ENCODE results near the gene ASPA.
"Not testable (repeated sequence)": the region's sequence is repeated elsewhere in the genome, so short reads cannot be mapped to it uniquely, and the experiment has no call there.

ASPA gene

DNA sequence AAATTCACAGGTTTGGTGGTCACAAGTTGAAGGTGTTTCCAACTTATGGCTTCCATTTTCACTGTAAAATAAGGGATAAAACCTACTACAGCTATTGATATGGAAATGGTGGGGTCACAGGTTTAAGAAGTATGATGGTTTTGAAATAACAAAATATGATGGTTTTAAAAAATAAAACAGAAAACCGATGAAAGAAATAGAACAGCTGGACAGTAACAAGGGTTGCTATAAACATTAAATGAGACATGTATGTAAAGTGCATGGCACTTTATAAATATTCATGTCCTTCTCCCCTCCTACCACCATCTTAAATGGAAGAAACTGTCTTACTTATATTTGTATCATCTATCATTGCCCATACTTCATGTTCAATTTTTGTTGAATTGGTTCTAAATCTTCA, 31.3 kb downstream of the ASPA start:
- Histone ChIP-seq H3K4me3 (ENCODE audit: low read length in 2 of 2) (no peak overlapping the region), H3K36me3 (ENCODE audit: control insufficient read depth in 2 of 2, insufficient read depth in 2 of 2, low read length in 2 of 2) (no peaks in the 10 kb centered on the region), H3K27me3 (ENCODE audit: control insufficient read depth in 1 of 2, insufficient read depth in 2 of 2, low read length in 2 of 2) (no peaks in the 10 kb centered on the region), H3K9ac (ENCODE audit: low read length in 2 of 2) (no peak overlapping the region), H3K4me1 (ENCODE audit: control insufficient read depth, insufficient read depth, low read length) (peaks cover 1% of the 10 kb centered on the region), H3K27ac (ENCODE audit: low read length) (no peak overlapping the region), H3K9me3 (ENCODE audit: control insufficient read depth in 2 of 2, low read length in 2 of 2) (no peaks in the 10 kb centered on the region)

DNA sequence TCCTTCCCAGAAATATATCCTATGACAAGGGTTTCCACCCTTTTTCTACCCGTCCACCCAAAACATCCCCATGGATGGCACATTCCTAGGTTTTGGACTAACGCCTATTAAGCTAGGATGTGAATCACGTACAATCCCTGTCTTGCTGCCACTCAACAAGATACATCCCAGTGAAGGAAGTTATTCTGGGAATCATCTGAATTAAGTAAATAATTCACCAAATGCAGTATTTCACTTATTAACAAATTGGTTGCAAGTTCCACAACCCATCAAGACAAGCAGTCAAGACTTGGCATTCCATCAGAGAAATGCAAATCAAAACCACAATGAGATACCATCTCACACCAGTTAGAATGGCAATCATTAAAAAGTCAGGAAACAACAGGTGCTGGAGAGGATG, 32.1 kb downstream of the ASPA start:
- Histone ChIP-seq H3K4me3 (ENCODE audit: low read length in 2 of 2) (no peak overlapping the region), H3K27ac (ENCODE audit: low read length) (no peak overlapping the region), H3K9ac (ENCODE audit: low read length in 2 of 2) (no peak overlapping the region), H3K36me3 (ENCODE audit: control insufficient read depth in 2 of 2, insufficient read depth in 2 of 2, low read length in 2 of 2) (no peaks in the 10 kb centered on the region), H3K27me3 (ENCODE audit: control insufficient read depth in 1 of 2, insufficient read depth in 2 of 2, low read length in 2 of 2) (no peaks in the 10 kb centered on the region), H3K9me3 (ENCODE audit: control insufficient read depth in 2 of 2, low read length in 2 of 2) (no peaks in the 10 kb centered on the region), H3K4me1 (ENCODE audit: control insufficient read depth, insufficient read depth, low read length) (peaks cover 9% of the 10 kb centered on the region)

DNA sequence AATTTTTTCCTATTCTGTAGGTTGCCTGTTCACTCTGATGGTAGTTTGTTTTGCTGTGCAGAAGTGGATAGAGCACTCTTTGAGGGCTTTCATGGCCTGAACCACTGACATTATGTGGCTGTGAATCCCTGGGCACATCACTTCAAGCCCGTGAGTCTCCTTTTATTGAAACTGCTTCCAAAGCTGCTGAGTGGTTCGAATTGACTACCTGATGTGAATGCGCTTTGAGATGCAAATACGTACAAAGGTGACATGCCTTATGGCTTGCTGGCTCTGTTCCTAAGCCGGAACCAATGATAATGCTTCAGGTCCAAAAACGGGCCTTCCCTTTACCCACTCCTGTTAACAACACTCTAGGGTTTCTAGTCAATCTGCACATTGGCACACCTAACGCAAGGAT, 34.3 kb downstream of the ASPA start:
- Histone ChIP-seq H3K4me3 (ENCODE audit: low read length in 2 of 2) (no peak overlapping the region), H3K9me3 (ENCODE audit: control insufficient read depth in 2 of 2, low read length in 2 of 2) (no peaks in the 10 kb centered on the region), H3K36me3 (ENCODE audit: control insufficient read depth in 2 of 2, insufficient read depth in 2 of 2, low read length in 2 of 2) (no peaks in the 10 kb centered on the region), H3K4me1 (ENCODE audit: control insufficient read depth, insufficient read depth, low read length) (peaks cover 17% of the 10 kb centered on the region), H3K27ac (ENCODE audit: low read length) (no peak overlapping the region), H3K9ac (ENCODE audit: low read length in 2 of 2) (no peak overlapping the region), H3K27me3 (ENCODE audit: control insufficient read depth in 1 of 2, insufficient read depth in 2 of 2, low read length in 2 of 2) (no peaks in the 10 kb centered on the region)

DNA sequence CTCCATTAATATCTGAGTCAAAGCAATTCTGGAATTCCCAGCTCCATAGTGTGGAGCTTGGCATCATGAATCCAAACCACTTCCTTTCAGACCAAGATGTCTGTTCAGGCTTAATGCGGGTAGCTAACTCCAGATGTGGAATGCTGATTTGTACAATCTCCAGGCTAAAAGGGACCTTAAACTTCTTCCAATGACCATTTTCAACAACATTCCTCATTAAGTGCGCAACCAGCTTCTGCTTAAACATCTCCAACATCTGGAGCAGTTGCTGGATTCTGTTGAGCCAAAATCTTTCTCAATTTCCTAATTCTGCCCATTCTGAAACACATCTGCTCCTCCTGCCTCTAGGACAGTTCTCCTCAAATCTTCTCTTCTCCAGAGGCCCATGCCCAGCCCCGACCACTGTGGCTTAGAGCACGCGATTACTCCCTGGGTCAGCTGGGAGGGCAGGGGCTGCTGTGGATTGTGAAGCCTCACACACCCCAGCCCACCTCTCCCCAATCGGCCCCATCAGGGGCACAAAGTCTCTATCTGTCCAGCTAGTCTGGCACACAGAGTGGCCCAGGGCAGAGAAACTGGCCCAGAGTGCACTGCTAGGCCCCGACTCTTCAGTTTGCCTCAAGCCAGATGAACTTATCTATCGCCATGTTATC, 36.2 kb downstream of the ASPA start:
- no peaks in the 10 kb centered on the region for H3K9me3 ChIP-seq (ENCODE audit: control insufficient read depth in 2 of 2, low read length in 2 of 2)
- no peaks in the 10 kb centered on the region for H3K27me3 ChIP-seq (ENCODE audit: control insufficient read depth in 1 of 2, insufficient read depth in 2 of 2, low read length in 2 of 2)
- H3K36me3 ChIP-seq (ENCODE audit: control insufficient read depth in 2 of 2, insufficient read depth in 2 of 2, low read length in 2 of 2) = no peaks in the 10 kb centered on the region
- peak overlapping the region in 1 of 2 donors; percentile 54 for H3K4me3 ChIP-seq (ENCODE audit: low read length in 2 of 2)
- no peak overlapping the region for H3K9ac ChIP-seq (ENCODE audit: low read length in 2 of 2)
- H3K27ac ChIP-seq (ENCODE audit: low read length) = peak overlapping the region; percentile 37
- H3K4me1 ChIP-seq (ENCODE audit: control insufficient read depth, insufficient read depth, low read length) = peaks cover 17% of the 10 kb centered on the region

DNA sequence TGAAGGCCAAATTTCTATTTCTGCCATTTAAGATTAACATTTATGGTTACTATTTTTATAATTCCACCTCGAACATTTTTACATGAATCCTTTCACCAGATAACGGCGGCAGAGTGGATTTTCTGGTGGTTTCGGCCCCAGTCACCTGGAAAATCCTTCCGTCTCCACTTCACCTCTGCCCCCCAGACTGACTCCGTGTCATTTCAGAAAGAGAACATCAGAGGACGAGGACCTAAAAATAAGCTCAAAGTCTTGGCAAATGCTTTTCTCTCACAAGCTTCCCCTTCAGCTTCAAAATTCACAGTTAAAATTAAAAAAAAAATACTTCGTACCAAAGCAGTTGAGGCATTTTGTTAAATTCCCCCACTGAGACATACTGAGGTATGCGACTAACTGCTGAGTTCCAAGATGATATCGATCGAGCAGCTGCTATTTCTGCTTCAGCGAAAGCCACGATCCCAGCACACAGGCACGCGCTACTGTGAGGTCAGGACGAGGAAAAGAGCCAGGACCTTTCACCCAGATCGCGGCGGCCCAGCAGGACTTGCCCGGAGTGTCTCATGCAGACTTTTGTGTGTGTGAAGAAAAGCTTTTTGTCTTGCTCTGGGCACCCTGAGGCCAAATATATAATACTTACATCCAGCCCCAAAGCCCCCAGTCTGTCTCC, 36.8 kb downstream of the ASPA start:
- Histone ChIP-seq H3K36me3 (ENCODE audit: control insufficient read depth in 2 of 2, insufficient read depth in 2 of 2, low read length in 2 of 2) (no peaks in the 10 kb centered on the region), H3K4me3 (ENCODE audit: low read length in 2 of 2) (peak overlapping the region in 1 of 2 donors; percentile 54), H3K27me3 (ENCODE audit: control insufficient read depth in 1 of 2, insufficient read depth in 2 of 2, low read length in 2 of 2) (no peaks in the 10 kb centered on the region), H3K9me3 (ENCODE audit: control insufficient read depth in 2 of 2, low read length in 2 of 2) (no peaks in the 10 kb centered on the region), H3K27ac (ENCODE audit: low read length) (peak overlapping the region; percentile 53), H3K4me1 (ENCODE audit: control insufficient read depth, insufficient read depth, low read length) (peaks cover 17% of the 10 kb centered on the region), H3K9ac (ENCODE audit: low read length in 2 of 2) (no peak overlapping the region)

DNA sequence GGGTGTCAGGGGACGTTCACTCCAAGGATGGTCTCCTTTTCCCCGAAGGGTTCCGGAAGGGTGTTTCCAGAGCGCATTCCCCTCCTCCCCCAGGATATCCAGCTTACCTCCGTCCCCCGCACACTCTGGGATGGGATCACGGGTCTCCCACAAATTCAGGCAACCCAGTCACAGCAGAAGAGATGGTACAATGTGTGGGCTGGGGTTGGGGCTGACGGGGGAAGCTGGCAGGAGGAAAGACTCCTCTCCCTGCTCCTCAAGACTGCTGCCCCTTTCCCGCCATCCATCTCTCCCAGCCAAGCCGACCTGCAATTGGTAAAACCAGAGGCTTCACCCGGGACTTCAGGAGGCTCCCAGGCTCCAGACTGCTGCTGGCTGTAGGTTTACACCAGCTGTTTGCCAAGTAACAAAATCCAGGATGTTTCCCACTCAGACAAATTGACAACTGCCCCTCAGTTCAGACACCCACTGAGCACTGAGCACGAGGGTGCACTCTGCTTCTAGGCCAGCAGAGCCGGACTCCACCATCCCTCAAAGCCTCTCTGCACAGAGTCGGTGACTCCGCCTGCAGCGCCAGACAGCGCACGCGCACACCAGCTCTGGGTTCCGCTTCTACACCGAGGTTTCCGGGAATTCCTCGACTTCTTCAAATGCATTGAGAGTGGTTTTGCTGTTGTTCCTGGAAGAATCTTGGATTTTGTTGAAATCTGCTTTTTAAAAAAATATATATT, 37.7 kb downstream of the ASPA start:
- Histone ChIP-seq H3K9me3 (ENCODE audit: control insufficient read depth in 2 of 2, low read length in 2 of 2) (no peaks in the 10 kb centered on the region), H3K27me3 (ENCODE audit: control insufficient read depth in 1 of 2, insufficient read depth in 2 of 2, low read length in 2 of 2) (no peaks in the 10 kb centered on the region), H3K4me3 (ENCODE audit: low read length in 2 of 2) (peak overlapping the region in 1 of 2 donors; percentile 15), H3K36me3 (ENCODE audit: control insufficient read depth in 2 of 2, insufficient read depth in 2 of 2, low read length in 2 of 2) (no peaks in the 10 kb centered on the region), H3K9ac (ENCODE audit: low read length in 2 of 2) (no peak overlapping the region), H3K4me1 (ENCODE audit: control insufficient read depth, insufficient read depth, low read length) (peaks cover 17% of the 10 kb centered on the region), H3K27ac (ENCODE audit: low read length) (peak overlapping the region; percentile 53)

DNA sequence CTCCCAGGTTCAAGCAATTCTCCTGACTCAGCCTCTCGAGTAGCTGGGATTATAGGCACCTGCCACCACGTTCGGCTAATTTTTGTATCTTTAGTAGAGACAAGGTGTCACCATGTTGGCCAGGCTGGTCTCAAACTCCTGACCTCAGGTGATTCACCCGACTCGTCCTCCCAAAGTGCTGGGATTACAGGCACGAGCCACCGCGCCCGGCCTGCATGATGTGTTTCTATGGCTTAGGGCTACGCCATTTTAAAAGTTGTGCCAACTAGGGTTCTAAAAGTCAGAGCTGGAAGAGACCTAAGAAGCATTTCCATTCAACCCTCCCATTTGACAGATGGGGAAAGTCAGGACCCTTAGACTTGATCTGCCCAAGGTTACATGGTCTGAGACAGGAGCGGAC, 38.4 kb downstream of the ASPA start:
- H3K27me3 ChIP-seq (ENCODE audit: control insufficient read depth in 1 of 2, insufficient read depth in 2 of 2, low read length in 2 of 2); H3K9me3 ChIP-seq (ENCODE audit: control insufficient read depth in 2 of 2, low read length in 2 of 2); H3K9ac ChIP-seq (ENCODE audit: low read length in 2 of 2); H3K27ac ChIP-seq (ENCODE audit: low read length); H3K4me3 ChIP-seq (ENCODE audit: low read length in 2 of 2); H3K36me3 ChIP-seq (ENCODE audit: control insufficient read depth in 2 of 2, insufficient read depth in 2 of 2, low read length in 2 of 2): not testable (repeated sequence)
- H3K4me1 ChIP-seq (ENCODE audit: control insufficient read depth, insufficient read depth, low read length) = peaks cover 17% of the 10 kb centered on the region

DNA sequence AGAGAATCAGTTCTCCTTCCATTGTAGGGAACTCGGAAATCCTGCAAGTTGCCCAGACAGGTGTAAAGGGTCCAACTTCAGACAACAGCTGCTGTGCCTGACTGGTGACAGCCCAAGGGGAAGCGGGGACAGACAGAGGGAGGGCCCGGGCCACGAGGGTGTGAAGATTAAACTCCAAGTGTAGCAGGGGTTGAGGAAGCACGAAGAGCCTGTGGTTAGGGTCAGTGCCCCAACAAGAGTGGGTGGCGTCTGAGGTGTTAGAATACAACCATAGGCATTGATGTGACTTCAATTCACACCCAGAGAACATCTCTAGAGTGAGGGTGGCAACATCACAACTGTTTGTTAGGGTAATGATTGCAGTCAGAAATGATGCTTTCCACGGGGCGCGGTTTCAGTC, 39.1 kb downstream of the ASPA start:
- no peaks in the 10 kb centered on the region for H3K36me3 ChIP-seq (ENCODE audit: control insufficient read depth in 2 of 2, insufficient read depth in 2 of 2, low read length in 2 of 2)
- H3K9me3 ChIP-seq (ENCODE audit: control insufficient read depth in 2 of 2, low read length in 2 of 2) = no peaks in the 10 kb centered on the region
- H3K27ac ChIP-seq (ENCODE audit: low read length) = no peak overlapping the region
- no peak overlapping the region for H3K9ac ChIP-seq (ENCODE audit: low read length in 2 of 2)
- H3K4me1 ChIP-seq (ENCODE audit: control insufficient read depth, insufficient read depth, low read length) = peaks cover 17% of the 10 kb centered on the region
- H3K4me3 ChIP-seq (ENCODE audit: low read length in 2 of 2) = no peak overlapping the region
- no peaks in the 10 kb centered on the region for H3K27me3 ChIP-seq (ENCODE audit: control insufficient read depth in 1 of 2, insufficient read depth in 2 of 2, low read length in 2 of 2)

DNA sequence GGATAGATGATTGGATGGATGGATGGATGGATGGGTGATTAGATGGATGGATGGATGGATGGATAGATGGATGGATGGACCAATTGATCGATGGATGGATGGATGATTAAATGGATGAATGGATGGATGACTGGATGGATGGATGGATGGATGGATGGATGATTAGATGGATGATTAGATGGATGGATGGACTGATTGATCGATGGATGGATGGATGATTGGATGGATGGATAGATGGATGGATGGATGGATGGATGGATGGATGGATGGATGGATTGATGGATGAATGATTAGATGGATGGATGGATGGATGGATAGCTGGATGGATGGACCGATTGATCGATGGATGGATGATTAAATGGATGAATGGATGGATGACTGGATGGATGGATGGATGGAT, 43.7 kb downstream of the ASPA start:
- not testable (repeated sequence) for H3K36me3 ChIP-seq (ENCODE audit: control insufficient read depth in 2 of 2, insufficient read depth in 2 of 2, low read length in 2 of 2); H3K4me1 ChIP-seq (ENCODE audit: control insufficient read depth, insufficient read depth, low read length); H3K9ac ChIP-seq (ENCODE audit: low read length in 2 of 2); H3K4me3 ChIP-seq (ENCODE audit: low read length in 2 of 2); H3K27me3 ChIP-seq (ENCODE audit: control insufficient read depth in 1 of 2, insufficient read depth in 2 of 2, low read length in 2 of 2); H3K27ac ChIP-seq (ENCODE audit: low read length); H3K9me3 ChIP-seq (ENCODE audit: control insufficient read depth in 2 of 2, low read length in 2 of 2)

DNA sequence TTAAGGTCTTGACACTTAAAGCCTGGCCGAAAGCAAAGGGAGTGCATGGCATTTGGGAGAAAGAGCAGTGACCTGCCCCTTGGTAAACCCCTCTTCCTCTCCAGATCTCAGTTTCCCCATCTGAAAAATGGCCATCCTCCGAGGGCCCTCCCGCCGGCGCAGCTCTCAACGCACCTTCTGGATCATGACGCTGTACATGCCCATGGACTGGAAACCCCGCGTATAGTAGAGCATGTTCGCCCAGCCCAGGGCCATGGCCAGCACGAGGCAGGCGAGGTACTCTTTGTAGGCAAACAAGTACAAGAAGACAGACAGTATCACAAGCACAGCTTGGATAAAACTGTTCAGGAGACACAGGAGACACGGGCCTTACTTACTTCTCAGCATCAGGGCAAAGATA, 48.2 kb downstream of the ASPA start:
- Histone ChIP-seq H3K36me3 (ENCODE audit: control insufficient read depth in 2 of 2, insufficient read depth in 2 of 2, low read length in 2 of 2) (no peaks in the 10 kb centered on the region), H3K4me1 (ENCODE audit: control insufficient read depth, insufficient read depth, low read length) (no peaks in the 10 kb centered on the region), H3K4me3 (ENCODE audit: low read length in 2 of 2) (no peak overlapping the region), H3K9me3 (ENCODE audit: control insufficient read depth in 2 of 2, low read length in 2 of 2) (no peaks in the 10 kb centered on the region), H3K9ac (ENCODE audit: low read length in 2 of 2) (no peak overlapping the region), H3K27ac (ENCODE audit: low read length) (no peak overlapping the region), H3K27me3 (ENCODE audit: control insufficient read depth in 1 of 2, insufficient read depth in 2 of 2, low read length in 2 of 2) (no peaks in the 10 kb centered on the region)

DNA sequence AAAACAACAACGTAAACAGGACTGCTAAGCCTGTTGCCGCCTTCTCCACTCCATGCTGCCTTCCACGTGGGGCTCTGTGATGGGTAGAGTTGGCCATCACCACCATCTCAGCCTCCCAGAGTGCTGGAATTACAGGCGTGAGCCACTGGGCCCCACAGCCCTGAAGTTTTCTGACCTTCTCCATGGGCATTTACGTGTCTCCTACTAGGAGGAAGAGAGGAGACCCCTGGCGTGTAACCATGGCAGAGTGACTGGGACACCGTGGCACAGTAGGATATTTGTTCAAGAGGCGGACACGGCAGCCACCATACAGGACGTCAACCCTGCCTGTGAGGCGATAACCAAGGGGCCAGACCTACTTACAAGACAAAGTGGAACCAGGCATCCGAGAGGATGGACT, 50.7 kb downstream of the ASPA start:
- Histone ChIP-seq H3K4me1 (ENCODE audit: control insufficient read depth, insufficient read depth, low read length) (peaks cover 9% of the 10 kb centered on the region), H3K9me3 (ENCODE audit: control insufficient read depth in 2 of 2, low read length in 2 of 2) (no peaks in the 10 kb centered on the region), H3K9ac (ENCODE audit: low read length in 2 of 2) (no peak overlapping the region), H3K27ac (ENCODE audit: low read length) (no peak overlapping the region), H3K4me3 (ENCODE audit: low read length in 2 of 2) (no peak overlapping the region), H3K36me3 (ENCODE audit: control insufficient read depth in 2 of 2, insufficient read depth in 2 of 2, low read length in 2 of 2) (no peaks in the 10 kb centered on the region), H3K27me3 (ENCODE audit: control insufficient read depth in 1 of 2, insufficient read depth in 2 of 2, low read length in 2 of 2) (no peaks in the 10 kb centered on the region)

All from stomach smooth muscle (tissue), 2 donors.